OCI-LY3 (cell line): ENCODE measurements around the gene RNF17.

Experiments used
- CTCF ChIP-seq: fragments of 200-600, 300-600 bp; sonication (generic); IDR thresholded peaks from 2 replicates; pipeline ENCODE4 v1.5.1; 2014; ENCODE audit warnings: antibody characterized with exemption, low read length, low read depth
- EZH2phosphoT487 ChIP-seq: fragments of 200-600 bp; shearing (Covaris generic); IDR thresholded peaks from 2 replicates; pipeline ENCODE4 v1.6.1; 2018; ENCODE audit warnings: antibody characterized with exemption, mixed run types, low read depth

DNA sequence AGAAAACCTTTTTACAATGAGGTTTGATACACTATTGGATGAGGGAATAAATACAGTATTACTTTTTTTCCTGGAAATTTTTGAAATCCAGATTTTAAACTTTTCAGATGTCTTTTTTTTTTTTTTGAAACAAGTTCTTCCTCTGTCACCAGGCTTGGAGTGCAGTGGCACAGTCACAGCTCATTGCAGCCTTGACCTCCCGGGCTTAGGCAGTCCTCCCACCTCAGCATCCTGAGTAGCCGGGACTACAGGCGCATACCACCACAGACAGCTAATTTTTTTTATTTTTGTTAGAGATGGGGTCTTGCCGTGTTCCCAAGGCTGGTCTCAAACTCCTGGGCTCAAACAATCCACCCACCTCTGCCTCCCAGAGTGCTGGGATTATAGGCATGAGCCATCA lies 96.8 kb downstream of the RNF17 start:
- TF ChIP-seq CTCF (no peak), EZH2phosphoT487 (no peak)
